HG03558 (cell line): ENCODE data around the gene TMEM198.

Experiments used
- ATAC-seq: cut with Tn5 transposase; IDR thresholded peaks from one replicate; pipeline ENCODE4 v1.9.1; 2021; ENCODE audit warnings: moderate number of reproducible peaks; ENCODE audit not compliant: unreplicated experiment; ENCODE audit errors: extremely low read depth

The TMEM198 gene

GRCh38 chr2:219543596-219544358, at the start of gene TMEM198, which contains the start of gene CHPF:
Gene TMEM198 (plus strand): TSS chr2:219544028. CDS start chr2:219544728, 700 bp downstream.
Gene CHPF (minus strand): TSS chr2:219543809. CDS start chr2:219543538, 271 bp downstream.
- peak; percentile 60 for ATAC-seq

- ATAC-seq, result no peak
Observed at GRCh38 chr2:219494952-219495530, 48.8 kb upstream of the TMEM198 start.

- ATAC-seq, result no peak
Observed at GRCh38 chr2:219495531-219496122, 48.2 kb upstream of the TMEM198 start.

GRCh38 chr2:219496247-219496824, 47.5 kb upstream of the TMEM198 start:
- no peak for ATAC-seq

GRCh38 chr2:219496825-219497494, 46.9 kb upstream of the TMEM198 start:
- ATAC-seq, result no peak

GRCh38 chr2:219497495-219498279, 46.1 kb upstream of the TMEM198 start:
- no peak for ATAC-seq

- ATAC-seq, result peak; percentile 94
Observed at GRCh38 chr2:219498280-219499057, 45.4 kb upstream of the TMEM198 start, which contains the start of gene GMPPA. Gene GMPPA (plus strand): TSS chr2:219498891. CDS start chr2:219499976, 1,085 bp downstream.

GRCh38 chr2:219499058-219499307, 44.8 kb upstream of the TMEM198 start:
- no peak for ATAC-seq

- no peak for ATAC-seq
Observed at GRCh38 chr2:219499555-219499954, 44.3 kb upstream of the TMEM198 start.

- ATAC-seq, result no peak
Observed at GRCh38 chr2:219500135-219500534, 43.7 kb upstream of the TMEM198 start.

- no peak for ATAC-seq
Observed at GRCh38 chr2:219501849-219502248, 42.0 kb upstream of the TMEM198 start.

GRCh38 chr2:219502618-219503017, 41.2 kb upstream of the TMEM198 start:
- no peak for ATAC-seq

- no peak for ATAC-seq
Observed at GRCh38 chr2:219505585-219505984, 38.2 kb upstream of the TMEM198 start.

GRCh38 chr2:219506153-219506801, 37.6 kb upstream of the TMEM198 start:
- ATAC-seq, result no peak

- ATAC-seq, result no peak
Observed at GRCh38 chr2:219506802-219507526, 36.9 kb upstream of the TMEM198 start.

GRCh38 chr2:219507581-219508443, 36.0 kb upstream of the TMEM198 start:
- no peak for ATAC-seq

GRCh38 chr2:219508444-219508734, 35.4 kb upstream of the TMEM198 start:
- ATAC-seq, result no peak
